ENCODE results near the gene SLC7A10. TPM values are rescaled to one million over a fixed set of nuclear protein-coding genes. Genes with fewer than 3 reads are reported as not detected.
A peak's percentile ranks its signal among the peaks of the same experiment; 100 is the strongest.
"Not testable (repeated sequence)": the region's sequence is repeated elsewhere in the genome, so short reads cannot be mapped to it uniquely, and the experiment has no call there.

Gene SLC7A10
- total RNA-seq, 4 donors from 2014 or later: not detected

- Histone ChIP-seq H3K9me3 (peaks cover 0 to 26% (median 21%) of the 10 kb centered on the region in 3 donors), H3K4me1 (peaks cover 0 to 24% (median 17%) of the 10 kb centered on the region in 3 donors), H3K4me3 (peak overlapping the region in 2 of 4 donors; percentile 19 to 45), H3K36me3 (no peaks in the 10 kb centered on the region), H3K27ac (no peak overlapping the region), H3K27me3 (peaks cover 14 to 95% (median 27%) of the 10 kb centered on the region in 4 donors)
- intact Hi-C loops (cut with DNase I): no loop called here
- DNase-seq: no peak
- 51 to 80% methylated on average over 1 to 7 of the region's 18 CpGs for WGBS, 2 donors
- TF ChIP-seq CTCF (IDR thresholded peaks at IDR 0.05): no peak
- no peak for TF ChIP-seq POLR2A (IDR thresholded peaks at IDR 0.05)
Observed at GRCh38 chr19:33224694-33225457, 774 bp downstream of the SLC7A10 start.

GRCh38 chr19:33222255-33222654, 3.4 kb downstream of the SLC7A10 start:
- DNase-seq; H3K4me3 ChIP-seq; H3K36me3 ChIP-seq; H3K9me3 ChIP-seq; intact Hi-C loops (cut with DNase I); H3K27ac ChIP-seq: not testable (repeated sequence)
- peaks cover 0 to 23% (median 17%) of the 10 kb centered on the region in 3 donors for H3K4me1 ChIP-seq
- H3K27me3 ChIP-seq: peaks cover 14 to 78% (median 20%) of the 10 kb centered on the region in 4 donors
- 67 to 76% methylated on average over 2 of the region's 2 CpGs for WGBS, 2 donors

- 81% methylated on average over 3 of the region's 6 CpGs; no CpG with 5 or more reads in 1 of the 2 donors for WGBS, 2 donors
- no peak for DNase-seq
- no peak overlapping the region for H3K4me3 ChIP-seq
Observed at GRCh38 chr19:33221638-33222037, 4.0 kb downstream of the SLC7A10 start.

GRCh38 chr19:33220735-33221134, 4.9 kb downstream of the SLC7A10 start:
- Histone ChIP-seq H3K4me1 (peaks cover 0 to 8% (median 5%) of the 10 kb centered on the region in 3 donors), H3K27me3 (peaks cover 4 to 62% (median 11%) of the 10 kb centered on the region in 4 donors), H3K36me3 (no peaks in the 10 kb centered on the region), H3K4me3 (no peak overlapping the region), H3K27ac (no peak overlapping the region), H3K9me3 (no peaks in the 10 kb centered on the region)
- intact Hi-C loops (cut with DNase I): no loop called here
- TF ChIP-seq POLR2A (IDR thresholded peaks at IDR 0.05): no peak
- TF ChIP-seq CTCF (IDR thresholded peaks at IDR 0.05): no peak
- WGBS, 2 donors: 81 to 83% methylated on average over 9 of the region's 9 CpGs
- DNase-seq: no peak

More at GRCh38 chr19:33221638-33222037, 4.0 kb downstream of the SLC7A10 start:
- Histone ChIP-seq H3K9me3 (no peaks in the 10 kb centered on the region), H3K36me3 (no peaks in the 10 kb centered on the region), H3K27me3 (peaks cover 10 to 71% (median 16%) of the 10 kb centered on the region in 4 donors), H3K4me1 (peaks cover 0 to 17% (median 11%) of the 10 kb centered on the region in 3 donors), H3K27ac (no peak overlapping the region)
- TF ChIP-seq POLR2A (IDR thresholded peaks at IDR 0.05) (no peak), CTCF (IDR thresholded peaks at IDR 0.05) (no peak)
- intact Hi-C loops (cut with DNase I): no loop called here

- WGBS, 2 donors: 70 to 76% methylated on average over 10 to 12 of the region's 18 CpGs
- DNase-seq: no peak
- Histone ChIP-seq H3K36me3 (no peaks in the 10 kb centered on the region), H3K27me3 (peaks cover 4 to 56% (median 6%) of the 10 kb centered on the region in 4 donors), H3K4me1 (peaks cover 0 to 1% (median 0%) of the 10 kb centered on the region in 3 donors), H3K4me3 (no peak overlapping the region), H3K27ac (no peak overlapping the region), H3K9me3 (no peaks in the 10 kb centered on the region)
- TF ChIP-seq CTCF (IDR thresholded peaks at IDR 0.05) (no peak), POLR2A (IDR thresholded peaks at IDR 0.05) (no peak)
- intact Hi-C loops (cut with DNase I): no loop called here
Observed at GRCh38 chr19:33220115-33220514, 5.5 kb downstream of the SLC7A10 start.

Measured in esophagus squamous epithelium (tissue), 5 donors.